ENCODE results near the gene UST.

The UST gene

GRCh38 chr6:148924226-148925012 lies 177.6 kb downstream of the UST start:
- no peak for TF ChIP-seq Cebpa-rat (IDR thresholded peaks at IDR 0.05)
- Histone ChIP-seq H3K36me3 (peaks cover 0 to 42% (median 0%) of the 10 kb centered on the region in 11 experiments; a peak in 8 of 22 replicates), H3K9ac (no peak overlapping the region), H3K27me3 (no peaks in the 10 kb centered on the region), H3K4me3 (no peak overlapping the region), H3K9me3 (replicated peaks in 1 of 11) (peaks cover 0 to 3% (median 0%) of the 10 kb centered on the region in 11 experiments; a peak in 4 of 22 replicates), H3K4me2 (no peak overlapping the region), H3K4me1 (no peaks in the 10 kb centered on the region), H3K27ac (no peak overlapping the region), H4K20me1 (peaks cover 0 to 48% (median 0%) of the 10 kb centered on the region in 11 experiments; a peak in 4 of 22 replicates)

GRCh38 chr6:148925701-148926100 lies 178.9 kb downstream of the UST start:
- Histone ChIP-seq H3K9me3 (replicated peaks in 1 of 11) (0 out of 22 replicates have a peak, but pooled peaks cover 0 to 3% (median 0%) of the 10 kb centered on the region in 11 experiments), H3K4me1 (no peaks in the 10 kb centered on the region), H3K27ac (no peak overlapping the region), H3K4me2 (no peak overlapping the region), H3K36me3 (peaks cover 0 to 32% (median 0%) of the 10 kb centered on the region in 11 experiments; a peak in 6 of 22 replicates), H4K20me1 (peaks cover 0 to 42% (median 0%) of the 10 kb centered on the region in 11 experiments; a peak in 4 of 22 replicates), H3K27me3 (no peaks in the 10 kb centered on the region), H3K4me3 (no peak overlapping the region), H3K9ac (no peak overlapping the region)
- no peak for TF ChIP-seq Cebpa-rat (IDR thresholded peaks at IDR 0.05)

- TF ChIP-seq Cebpa-rat (IDR thresholded peaks at IDR 0.05): no peak
- Histone ChIP-seq H3K27ac (no peak overlapping the region), H3K9me3 (replicated peaks in 1 of 11) (0 out of 22 replicates have a peak, but pooled peaks cover 0 to 3% (median 0%) of the 10 kb centered on the region in 11 experiments), H3K36me3 (peaks cover 0 to 26% (median 0%) of the 10 kb centered on the region in 11 experiments; a peak in 6 of 22 replicates), H3K4me3 (no peak overlapping the region), H3K4me1 (no peaks in the 10 kb centered on the region), H3K4me2 (no peak overlapping the region), H4K20me1 (peaks cover 0 to 46% (median 0%) of the 10 kb centered on the region in 11 experiments; a peak in 4 of 22 replicates), H3K9ac (no peak overlapping the region), H3K27me3 (no peaks in the 10 kb centered on the region)
Measured at GRCh38 chr6:148926478-148926877, 179.6 kb downstream of the UST start.

GRCh38 chr6:148927586-148927985 lies 180.8 kb downstream of the UST start:
- Histone ChIP-seq H3K27ac (no peak overlapping the region), H3K4me3 (no peak overlapping the region), H3K27me3 (no peaks in the 10 kb centered on the region), H3K9ac (no peak overlapping the region), H3K36me3 (peaks cover 0 to 21% (median 0%) of the 10 kb centered on the region in 11 experiments; a peak in 1 of 22 replicates), H4K20me1 (peaks cover 0 to 57% (median 0%) of the 10 kb centered on the region in 11 experiments; a peak in 4 of 22 replicates), H3K4me1 (peaks cover 0 to 4% (median 0%) of the 10 kb centered on the region in 10 experiments; a peak in 2 of 20 replicates), H3K9me3 (replicated peaks in 1 of 11) (no peaks in the 10 kb centered on the region), H3K4me2 (no peak overlapping the region)
- no peak for TF ChIP-seq Cebpa-rat (IDR thresholded peaks at IDR 0.05)

DNA sequence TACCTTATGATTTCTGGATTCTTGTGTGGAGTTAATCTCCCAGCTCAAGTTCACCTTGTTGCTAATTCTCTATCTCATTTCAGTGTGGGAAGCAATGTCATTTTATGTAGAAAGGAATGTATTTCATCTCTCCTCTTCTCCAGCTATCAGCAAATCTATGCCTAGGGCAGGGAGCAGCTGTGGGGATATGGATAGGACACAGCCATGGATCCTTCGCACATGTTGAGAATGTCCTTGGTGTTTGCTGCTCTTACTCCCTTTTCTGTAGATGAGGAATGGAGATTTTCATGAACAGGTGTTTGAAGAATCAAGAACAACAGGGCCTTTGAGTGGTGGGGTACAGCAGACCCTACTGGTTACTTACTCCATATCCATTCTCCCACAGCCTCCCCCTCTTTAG lies 182.0 kb downstream of the UST start:
- H3K27me3 ChIP-seq: no peaks in the 10 kb centered on the region
- no peak overlapping the region for H3K4me2 ChIP-seq
- TF ChIP-seq Cebpa-rat (IDR thresholded peaks at IDR 0.05): no peak
- H3K4me3 ChIP-seq: no peak overlapping the region
- peaks cover 0 to 59% (median 0%) of the 10 kb centered on the region in 11 experiments; a peak in 4 of 22 replicates for H4K20me1 ChIP-seq
- peaks cover 0 to 21% (median 0%) of the 10 kb centered on the region in 11 experiments; a peak in 1 of 22 replicates for H3K36me3 ChIP-seq
- H3K4me1 ChIP-seq: peaks cover 0 to 4% (median 0%) of the 10 kb centered on the region in 10 experiments; a peak in 2 of 20 replicates
- no peak overlapping the region for H3K27ac ChIP-seq
- no peak overlapping the region for H3K9ac ChIP-seq
- H3K9me3 ChIP-seq (replicated peaks in 1 of 11): no peaks in the 10 kb centered on the region

GRCh38 chr6:148932208-148932607 lies 185.4 kb downstream of the UST start:
- Histone ChIP-seq H3K4me3 (no peak overlapping the region), H3K27me3 (no peaks in the 10 kb centered on the region), H3K36me3 (peaks cover 0 to 8% (median 0%) of the 10 kb centered on the region in 11 experiments; a peak in 1 of 22 replicates), H3K4me1 (peaks cover 11 to 18% (median 13%) of the 10 kb centered on the region in 10 experiments; a peak in 18 of 20 replicates), H4K20me1 (peaks cover 0 to 68% (median 0%) of the 10 kb centered on the region in 11 experiments; a peak in 5 of 22 replicates), H3K9me3 (replicated peaks in 1 of 11) (no peaks in the 10 kb centered on the region), H3K9ac (no peak overlapping the region), H3K27ac (no peak overlapping the region), H3K4me2 (no peak overlapping the region)
- TF ChIP-seq Cebpa-rat (IDR thresholded peaks at IDR 0.05): no peak

GRCh38 chr6:148932731-148933130 lies 185.9 kb downstream of the UST start:
- H3K36me3 ChIP-seq: peaks cover 0 to 8% (median 0%) of the 10 kb centered on the region in 11 experiments; a peak in 1 of 22 replicates
- no peak overlapping the region for H3K4me2 ChIP-seq
- H4K20me1 ChIP-seq: peaks cover 0 to 68% (median 0%) of the 10 kb centered on the region in 11 experiments; a peak in 5 of 22 replicates
- no peak overlapping the region for H3K4me3 ChIP-seq
- H3K9me3 ChIP-seq (replicated peaks in 1 of 11): no peaks in the 10 kb centered on the region
- TF ChIP-seq Cebpa-rat (IDR thresholded peaks at IDR 0.05): no peak
- H3K27ac ChIP-seq: no peak overlapping the region
- H3K27me3 ChIP-seq: no peaks in the 10 kb centered on the region
- H3K4me1 ChIP-seq: peaks cover 11 to 18% (median 13%) of the 10 kb centered on the region in 10 experiments; a peak in 18 of 20 replicates
- H3K9ac ChIP-seq: no peak overlapping the region

- Histone ChIP-seq H3K4me1 (peaks cover 11 to 18% (median 13%) of the 10 kb centered on the region in 10 experiments; a peak in 18 of 20 replicates), H3K9me3 (replicated peaks in 1 of 11) (no peaks in the 10 kb centered on the region), H4K20me1 (peaks cover 0 to 74% (median 0%) of the 10 kb centered on the region in 11 experiments; a peak in 5 of 22 replicates), H3K4me2 (peak overlapping the region in 10 of 11 experiments; percentile 9 to 61 (median 31); a peak in 19 of 22 replicates), H3K27ac (no peak overlapping the region), H3K27me3 (no peaks in the 10 kb centered on the region), H3K4me3 (no peak overlapping the region), H3K9ac (no peak overlapping the region), H3K36me3 (peaks cover 0 to 1% (median 0%) of the 10 kb centered on the region in 11 experiments; a peak in 1 of 22 replicates)
- no peak for TF ChIP-seq Cebpa-rat (IDR thresholded peaks at IDR 0.05)
Measured at GRCh38 chr6:148934539-148934938, 187.7 kb downstream of the UST start.

DNA sequence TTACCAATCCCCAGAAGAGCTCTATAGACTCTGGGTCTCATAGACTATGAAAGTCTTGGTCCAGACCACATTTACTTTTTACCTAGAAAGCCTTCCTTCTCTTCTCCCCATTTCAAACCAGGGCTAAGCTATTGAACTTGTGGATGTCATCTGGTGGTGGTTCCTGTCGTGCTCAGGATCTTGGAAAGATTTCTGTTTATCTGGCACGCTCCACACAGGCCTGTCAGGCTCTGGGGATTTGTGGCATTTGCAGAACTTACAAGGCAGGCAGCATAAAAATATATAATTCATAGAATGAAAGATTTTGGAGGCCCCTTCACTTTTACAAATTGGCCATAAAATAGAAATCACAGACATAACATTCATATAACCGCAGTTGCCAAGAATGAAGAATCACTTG lies 188.1 kb downstream of the UST start:
- H3K27me3 ChIP-seq: no peaks in the 10 kb centered on the region
- no peak for TF ChIP-seq Cebpa-rat (IDR thresholded peaks at IDR 0.05)
- H3K4me3 ChIP-seq: no peak overlapping the region
- H3K27ac ChIP-seq: no peak overlapping the region
- no peaks in the 10 kb centered on the region for H3K36me3 ChIP-seq
- peaks cover 0 to 74% (median 0%) of the 10 kb centered on the region in 11 experiments; a peak in 5 of 22 replicates for H4K20me1 ChIP-seq
- no peak overlapping the region for H3K9ac ChIP-seq
- H3K9me3 ChIP-seq (replicated peaks in 1 of 11): no peaks in the 10 kb centered on the region
- peak overlapping the region in 8 of 11 experiments; percentile 9 to 61 (median 40); a peak in 16 of 22 replicates for H3K4me2 ChIP-seq
- H3K4me1 ChIP-seq: peaks cover 11 to 18% (median 13%) of the 10 kb centered on the region in 10 experiments; a peak in 18 of 20 replicates

Data from BLaER1 treated with 17β-estradiol and CSF1 and Interleukin-3, amounts not matched to agents 10 nM and 100 nM (cell line).